Skeletal muscle tissue (tissue), 4 donors: ENCODE results near the gene RPS6KC1. TPM values are rescaled to one million over a fixed set of nuclear protein-coding genes. Genes with fewer than 3 reads are reported as not detected.
A peak's percentile ranks its signal among the peaks of the same experiment; 100 is the strongest.
"Not testable (repeated sequence)": the region's sequence is repeated elsewhere in the genome, so short reads cannot be mapped to it uniquely, and the experiment has no call there.

Source experiments
- H3K27ac ChIP-seq: one replicate; pipeline ENCODE4 v1.7.0; 2013; ENCODE audit warnings: mild to moderate bottlenecking, low read depth, low read length, inconsistent platforms
- H3K27me3 ChIP-seq, 3 donors: one replicate each; pipeline ENCODE4 v1.7.0; 2013; ENCODE audit warnings: low read length in 3 of 3; ENCODE audit not compliant: control insufficient read depth in 3 of 3, insufficient read depth in 3 of 3
- H3K36me3 ChIP-seq, 3 donors: one replicate each; pipeline ENCODE4 v1.7.0; 2013; ENCODE audit warnings: low read length in 3 of 3; ENCODE audit not compliant: control insufficient read depth in 3 of 3, insufficient read depth in 3 of 3
- H3K4me1 ChIP-seq, 3 donors: one replicate each; pipeline ENCODE4 v1.7.0; 2013; ENCODE audit warnings: low read length in 3 of 3, mild to moderate bottlenecking in 3 of 3; ENCODE audit not compliant: control insufficient read depth in 3 of 3, insufficient read depth in 3 of 3
- H3K4me3 ChIP-seq, 3 donors: one replicate each; pipeline ENCODE4 v1.7.0; 2013; ENCODE audit warnings: low read length in 3 of 3
- H3K9ac ChIP-seq, 3 donors: one replicate each; pipeline ENCODE4 v1.7.0; 2013; ENCODE audit warnings: low read length in 3 of 3, mild to moderate bottlenecking in 3 of 3, moderate library complexity in 2 of 3, low read depth in 1 of 3
- H3K9me3 ChIP-seq, 3 donors: one replicate each; pipeline ENCODE4 v1.7.0; 2013; ENCODE audit warnings: low read length in 3 of 3; ENCODE audit not compliant: control insufficient read depth in 3 of 3
- total RNA-seq: library from RNA; depleted of rRNA; stranded (reverse); fragments of >200 nt; gene quantifications from one replicate; pipeline ENCODE4 v1.2.3, GENCODE V29; 2014
- donor health status: Osteomylitis.

RPS6KC1 gene
- total RNA-seq, result 38.1 TPM

- H3K36me3 ChIP-seq, result no peaks in the 10 kb centered on the region
- no peaks in the 10 kb centered on the region for H3K9me3 ChIP-seq
- H3K27ac ChIP-seq, result peak within 1 kb of the TSS; percentile 77
- H3K4me3 ChIP-seq, result peak within 1 kb of the TSS; percentile 93 to 97 (median 93)
- H3K9ac ChIP-seq, result peak within 1 kb of the TSS; percentile 83 to 92 (median 87)
- peaks cover 0 to 7% (median under 1%) of the 10 kb centered on the region in 3 donors for H3K27me3 ChIP-seq
- peaks cover 8 to 12% (median 9%) of the 10 kb centered on the region in 3 donors for H3K4me1 ChIP-seq
Measured at GRCh38 chr1:213051127-213051880, at the start of gene RPS6KC1. Gene RPS6KC1 (plus strand): TSS chr1:213051241. CDS start chr1:213051405, 164 bp downstream.

- no peak overlapping the region for H3K9ac ChIP-seq
- no peaks in the 10 kb centered on the region for H3K9me3 ChIP-seq
- peaks cover 12 to 40% (median 33%) of the 10 kb centered on the region in 3 donors for H3K36me3 ChIP-seq
- no peaks in the 10 kb centered on the region for H3K4me1 ChIP-seq
- no peak overlapping the region for H3K4me3 ChIP-seq
- H3K27ac ChIP-seq, result no peak overlapping the region
- no peaks in the 10 kb centered on the region for H3K27me3 ChIP-seq
Measured at GRCh38 chr1:213003256-213003655, 47.8 kb upstream of the RPS6KC1 start.

GRCh38 chr1:213008564-213008963 lies 42.5 kb upstream of the RPS6KC1 start:
- Histone ChIP-seq H3K4me3 (no peak overlapping the region), H3K36me3 (peaks cover 5 to 33% (median 27%) of the 10 kb centered on the region in 3 donors), H3K9me3 (no peaks in the 10 kb centered on the region), H3K4me1 (no peaks in the 10 kb centered on the region), H3K27me3 (no peaks in the 10 kb centered on the region), H3K27ac (no peak overlapping the region), H3K9ac (no peak overlapping the region)

- Histone ChIP-seq H3K4me3 (peak overlapping the region; percentile 89 to 97 (median 92)), H3K9me3 (no peaks in the 10 kb centered on the region), H3K36me3 (peaks cover 0 to 12% (median 4%) of the 10 kb centered on the region in 3 donors), H3K9ac (peak overlapping the region; percentile 70 to 90 (median 78)), H3K27me3 (no peaks in the 10 kb centered on the region), H3K27ac (peak overlapping the region; percentile 75), H3K4me1 (peaks cover 5 to 11% (median 9%) of the 10 kb centered on the region in 3 donors)
Measured at GRCh38 chr1:213014642-213015041, 36.4 kb upstream of the RPS6KC1 start.

- peaks cover 0 to 12% (median 4%) of the 10 kb centered on the region in 3 donors for H3K36me3 ChIP-seq
- H3K9me3 ChIP-seq, result no peaks in the 10 kb centered on the region
- no peaks in the 10 kb centered on the region for H3K27me3 ChIP-seq
- peaks cover 5 to 11% (median 9%) of the 10 kb centered on the region in 3 donors for H3K4me1 ChIP-seq
- H3K4me3 ChIP-seq, result peak within 1 kb of the TSS; percentile 89 to 97 (median 92)
- peak within 1 kb of the TSS; percentile 70 to 90 (median 78) for H3K9ac ChIP-seq
- H3K27ac ChIP-seq, result peak within 1 kb of the TSS; percentile 75
Measured at GRCh38 chr1:213015099-213016050, 35.7 kb upstream of the RPS6KC1 start, which contains the start of gene ANGEL2. Gene ANGEL2 (minus strand): TSS chr1:213015867. CDS start chr1:213015671, 196 bp downstream.

- Histone ChIP-seq H3K4me3 (no peak overlapping the region), H3K9ac (no peak overlapping the region), H3K27me3 (no peaks in the 10 kb centered on the region), H3K27ac (no peak overlapping the region), H3K4me1 (peaks cover 5 to 11% (median 9%) of the 10 kb centered on the region in 3 donors), H3K9me3 (no peaks in the 10 kb centered on the region), H3K36me3 (peaks cover 0 to 2% (median 0%) of the 10 kb centered on the region in 3 donors)
Measured at GRCh38 chr1:213017447-213018273, 33.4 kb upstream of the RPS6KC1 start.

- Histone ChIP-seq H3K9me3 (no peaks in the 10 kb centered on the region), H3K36me3 (no peaks in the 10 kb centered on the region), H3K27ac (no peak overlapping the region)
Measured at GRCh38 chr1:213019450-213019849, 31.6 kb upstream of the RPS6KC1 start.

GRCh38 chr1:213020016-213020415 lies 31.0 kb upstream of the RPS6KC1 start:
- Histone ChIP-seq H3K9me3 (no peaks in the 10 kb centered on the region), H3K27ac (no peak overlapping the region), H3K36me3 (no peaks in the 10 kb centered on the region), H3K27me3 (no peaks in the 10 kb centered on the region), H3K4me1 (peaks cover 0 to 3% (median 0%) of the 10 kb centered on the region in 3 donors), H3K4me3 (no peak overlapping the region), H3K9ac (no peak overlapping the region)

More at GRCh38 chr1:213019450-213019849, 31.6 kb upstream of the RPS6KC1 start:
- H3K4me1 ChIP-seq, result peaks cover 3 to 5% (median 4%) of the 10 kb centered on the region in 3 donors
- no peak overlapping the region for H3K4me3 ChIP-seq
- H3K9ac ChIP-seq, result no peak overlapping the region
- no peaks in the 10 kb centered on the region for H3K27me3 ChIP-seq

GRCh38 chr1:213027024-213027423 lies 24.0 kb upstream of the RPS6KC1 start:
- H3K27me3 ChIP-seq, H3K27ac ChIP-seq, H3K36me3 ChIP-seq, H3K9me3 ChIP-seq, H3K4me1 ChIP-seq, H3K9ac ChIP-seq, H3K4me3 ChIP-seq: not testable (repeated sequence)
